GM21723 (cell line): ENCODE data around the gene EAF1.
"Not testable (repeated sequence)": the region's sequence is repeated elsewhere in the genome, so short reads cannot be mapped to it uniquely, and the experiment has no call there.

Source experiments
- ATAC-seq: cut with Tn5 transposase; IDR thresholded peaks from one replicate; pipeline ENCODE4 v1.9.1; 2021; ENCODE audit warnings: mild to moderate bottlenecking, moderate library complexity; ENCODE audit not compliant: unreplicated experiment

EAF1 gene

DNA sequence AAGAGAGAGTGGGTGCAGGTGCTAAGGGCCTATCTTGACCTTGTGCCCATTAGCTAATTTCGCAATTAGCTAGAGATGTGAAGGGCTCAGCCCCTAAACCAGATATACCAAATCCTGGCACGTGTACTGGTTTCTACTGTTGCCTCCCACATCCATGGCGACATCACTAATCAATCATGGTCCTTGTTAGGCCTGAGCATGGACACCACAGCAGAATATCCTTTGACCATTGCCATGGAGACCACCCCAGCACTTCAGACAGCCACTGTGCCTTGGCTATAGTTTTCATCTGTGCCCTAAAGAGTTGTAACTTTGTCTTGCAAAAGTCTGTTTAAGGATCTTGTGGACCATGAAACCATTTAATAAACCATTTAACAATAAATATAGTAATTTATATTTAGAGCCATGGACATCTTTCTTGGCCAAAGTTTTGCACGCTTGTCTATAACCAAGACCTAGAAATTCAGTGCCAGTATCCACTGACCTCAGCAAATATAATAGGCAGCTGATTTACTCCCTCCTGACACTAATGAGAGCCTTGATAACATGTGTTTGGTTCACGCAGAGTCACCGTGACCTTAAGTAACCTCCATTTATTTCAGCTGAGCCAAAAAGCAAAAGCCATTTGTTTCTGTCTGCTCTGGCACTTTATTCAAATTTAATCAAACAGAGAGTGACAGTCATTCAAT is 50.7 kb downstream of the EAF1 start:
- no peak for ATAC-seq

DNA sequence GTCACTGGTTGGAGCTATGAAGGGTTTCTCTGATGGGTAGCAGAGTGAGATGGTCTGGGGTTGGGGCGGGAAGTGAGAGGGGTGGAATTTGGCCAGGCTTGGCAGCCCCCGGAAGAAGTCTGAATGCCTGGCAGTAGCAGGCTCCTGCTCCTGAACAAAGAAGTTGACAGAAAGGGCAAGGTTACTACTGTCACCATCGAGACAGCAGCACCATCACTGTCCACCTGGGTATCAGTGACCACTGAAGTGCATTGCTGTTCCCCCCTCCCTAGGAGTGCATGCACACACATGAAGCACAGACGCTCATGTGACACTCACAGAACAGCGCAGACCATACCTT is 51.2 kb downstream of the EAF1 start:
- ATAC-seq = no peak

GRCh38 chr3:15479400-15480224 is 52.2 kb downstream of the EAF1 start:
- no peak for ATAC-seq

- not testable (repeated sequence) for ATAC-seq
Measured at GRCh38 chr3:15484551-15484950, 57.2 kb downstream of the EAF1 start.

- no peak for ATAC-seq
Measured at GRCh38 chr3:15486020-15486419, 58.6 kb downstream of the EAF1 start.

DNA sequence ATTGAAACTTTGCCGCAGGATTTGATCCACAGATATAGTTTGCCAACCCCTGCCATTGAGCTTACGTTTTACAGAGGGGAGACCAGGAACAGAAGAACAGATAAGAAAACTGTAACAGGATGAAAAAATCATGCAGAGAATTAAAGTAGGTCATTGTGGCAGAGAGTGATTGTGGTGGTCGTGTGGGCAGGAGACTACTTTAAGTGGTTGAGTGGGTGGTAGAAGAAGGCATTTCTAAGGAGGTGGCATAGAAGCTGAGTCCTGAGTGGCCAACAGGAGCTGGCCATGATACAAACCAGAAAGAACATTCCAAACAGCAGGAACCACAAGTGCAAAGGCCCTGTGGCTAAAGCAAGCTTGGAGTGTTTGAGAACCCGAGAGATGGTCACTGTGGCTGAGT is 59.6 kb downstream of the EAF1 start:
- no peak for ATAC-seq

- ATAC-seq = no peak
Measured at GRCh38 chr3:15488002-15488401, 60.6 kb downstream of the EAF1 start.

DNA sequence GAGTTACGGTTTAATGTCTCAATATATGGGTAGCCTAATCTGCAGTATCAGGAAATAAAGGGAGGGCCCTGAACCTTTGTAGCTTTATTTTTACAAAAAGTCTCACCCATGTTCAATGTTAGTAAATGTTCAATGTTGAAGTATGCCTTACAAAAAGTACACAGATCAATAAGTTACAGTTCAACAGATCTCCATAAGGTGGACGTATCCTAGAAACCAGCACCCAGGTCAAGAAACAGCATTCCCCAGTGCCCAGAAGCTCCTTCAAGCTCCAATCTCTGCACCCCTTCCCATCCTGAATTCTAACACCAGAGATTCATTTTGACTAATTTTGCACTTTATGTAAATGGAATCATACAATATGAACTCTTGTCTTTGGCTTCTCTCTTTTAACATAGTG is 62.8 kb downstream of the EAF1 start:
- no peak for ATAC-seq

GRCh38 chr3:15491143-15491542 is 63.7 kb downstream of the EAF1 start:
- ATAC-seq = no peak
